Non-pigmented ciliary epithelial cell (primary cell): ENCODE results near the gene MRGPRF.

Experiments used
- DNase-seq: peaks from one replicate; pipeline ENCODE4 v3.0.0-alpha.2; 2010; ENCODE audit warnings: low read depth

MRGPRF gene

GRCh38 chr11:69022260-69022659, 9.2 kb upstream of the MRGPRF start:
- DNase-seq = no peak

- no peak for DNase-seq
These were observed 5.9 kb upstream of the MRGPRF start for GRCh38 chr11:69018924-69019323.

GRCh38 chr11:69017951-69018350, 4.9 kb upstream of the MRGPRF start:
- DNase-seq = no peak

- no peak for DNase-seq
These were observed 2.0 kb upstream of the MRGPRF start for GRCh38 chr11:69014898-69015549.

GRCh38 chr11:69014084-69014851, 1.2 kb upstream of the MRGPRF start:
- no peak for DNase-seq

GRCh38 chr11:69012092-69013008, 696 bp downstream of the MRGPRF start:
- DNase-seq = no peak

- no peak for DNase-seq
These were observed 1.4 kb downstream of the MRGPRF start for GRCh38 chr11:69011624-69012091.

GRCh38 chr11:69010964-69011623, 2.0 kb downstream of the MRGPRF start:
- no peak for DNase-seq

- no peak for DNase-seq
These were observed 2.6 kb downstream of the MRGPRF start for GRCh38 chr11:69010361-69010891.

- DNase-seq = no peak
These were observed 3.4 kb downstream of the MRGPRF start for GRCh38 chr11:69009441-69010211.

GRCh38 chr11:69008737-69009440, 4.2 kb downstream of the MRGPRF start:
- peak; percentile 90 for DNase-seq

- no peak for DNase-seq
These were observed 5.1 kb downstream of the MRGPRF start for GRCh38 chr11:69007975-69008381.

- no peak for DNase-seq
These were observed 6.2 kb downstream of the MRGPRF start for GRCh38 chr11:69006816-69007215.

GRCh38 chr11:69005631-69006368, 7.2 kb downstream of the MRGPRF start:
- DNase-seq = no peak

- no peak for DNase-seq
These were observed 7.8 kb downstream of the MRGPRF start for GRCh38 chr11:69005183-69005630.

- no peak for DNase-seq
These were observed 8.4 kb downstream of the MRGPRF start for GRCh38 chr11:69004411-69005182.

- DNase-seq = no peak
These were observed 9.1 kb downstream of the MRGPRF start for GRCh38 chr11:69003866-69004367.

- DNase-seq = no peak
These were observed 9.7 kb downstream of the MRGPRF start for GRCh38 chr11:69003301-69003865.
